Progenitor cell of endocrine pancreas (in vitro differentiated cells): ENCODE measurements around the gene NLRC5. TPM values are rescaled to one million over a fixed set of nuclear protein-coding genes. Genes with fewer than 3 reads are reported as not detected.
A peak's percentile ranks its signal among the peaks of the same experiment; 100 is the strongest.

Experiments
- DNase-seq: peaks from one replicate; pipeline ENCODE4 v3.0.0; 2021; ENCODE audit warnings: low spot score; ENCODE audit not compliant: unreplicated experiment
- H3K27ac Mint-ChIP-seq: 2 replicates; pipeline ENCODE4 v1.8.0; 2021; ENCODE audit warnings: mild to moderate bottlenecking, moderate library complexity, mixed read lengths
- H3K27me3 Mint-ChIP-seq: 2 replicates; pipeline ENCODE4 v1.8.0; 2021; ENCODE audit warnings: mixed read lengths
- H3K36me3 Mint-ChIP-seq: 2 replicates; pipeline ENCODE4 v1.8.0; 2022; ENCODE audit warnings: mixed read lengths; ENCODE audit not compliant: insufficient read depth
- H3K4me1 Mint-ChIP-seq: 2 replicates; pipeline ENCODE4 v1.8.0; 2021; ENCODE audit warnings: low read depth, mixed read lengths
- H3K4me3 Mint-ChIP-seq: 2 replicates; pipeline ENCODE4 v1.8.0; 2021; ENCODE audit warnings: low read depth, mild to moderate bottlenecking, moderate library complexity, mixed read lengths
- H3K9me3 Mint-ChIP-seq: 2 replicates; pipeline ENCODE4 v1.8.0; 2021; ENCODE audit warnings: low read depth, mixed read lengths
- CTCF ChIP-seq: fragments of 200-600 bp; sonication (generic); IDR thresholded peaks from one replicate; pipeline ENCODE4 v1.5.0; 2021; ENCODE audit warnings: antibody characterized with exemption, mild to moderate bottlenecking; ENCODE audit not compliant: unreplicated experiment
- total RNA-seq: library from RNA; stranded (reverse); gene quantifications from 2 replicates; pipeline ENCODE4 v1.2.1, GENCODE V29; 2021

NLRC5 gene
- total RNA-seq, 1 donor from 2014 or later = not detected

- peaks cover 24% of the 10 kb centered on the region for H3K27me3 Mint-ChIP-seq
- no peak overlapping the region for H3K4me3 Mint-ChIP-seq
- no peaks in the 10 kb centered on the region for H3K4me1 Mint-ChIP-seq
- DNase-seq = no peak
- no peak overlapping the region for H3K27ac Mint-ChIP-seq
- no peak for TF ChIP-seq CTCF
- no peaks in the 10 kb centered on the region for H3K36me3 Mint-ChIP-seq
- H3K9me3 Mint-ChIP-seq = no peaks in the 10 kb centered on the region
Observed at GRCh38 chr16:57083485-57084126, 94.2 kb downstream of the NLRC5 start.

GRCh38 chr16:57084257-57084770 is 95.0 kb downstream of the NLRC5 start:
- H3K27me3 Mint-ChIP-seq = peaks cover 30% of the 10 kb centered on the region
- no peaks in the 10 kb centered on the region for H3K36me3 Mint-ChIP-seq
- H3K27ac Mint-ChIP-seq = no peak overlapping the region
- TF ChIP-seq CTCF = peak; percentile 97
- DNase-seq = peak; percentile 58
- H3K9me3 Mint-ChIP-seq = no peaks in the 10 kb centered on the region
- H3K4me1 Mint-ChIP-seq = no peaks in the 10 kb centered on the region
- no peak overlapping the region for H3K4me3 Mint-ChIP-seq

GRCh38 chr16:57084996-57085395 is 95.6 kb downstream of the NLRC5 start:
- H3K27me3 Mint-ChIP-seq = peaks cover 28% of the 10 kb centered on the region
- no peak for TF ChIP-seq CTCF
- H3K36me3 Mint-ChIP-seq = no peaks in the 10 kb centered on the region
- H3K4me1 Mint-ChIP-seq = no peaks in the 10 kb centered on the region
- no peaks in the 10 kb centered on the region for H3K9me3 Mint-ChIP-seq
- DNase-seq = no peak
- no peak overlapping the region for H3K4me3 Mint-ChIP-seq
- H3K27ac Mint-ChIP-seq = no peak overlapping the region

GRCh38 chr16:57087003-57087402 is 97.6 kb downstream of the NLRC5 start:
- no peak for TF ChIP-seq CTCF
- Mint-ChIP-seq H3K4me3 (no peak overlapping the region), H3K9me3 (no peaks in the 10 kb centered on the region), H3K36me3 (no peaks in the 10 kb centered on the region), H3K27ac (no peak overlapping the region), H3K27me3 (peaks cover 44% of the 10 kb centered on the region), H3K4me1 (peaks cover 7% of the 10 kb centered on the region)
- no peak for DNase-seq

GRCh38 chr16:57089406-57089805 is 100.0 kb downstream of the NLRC5 start:
- Mint-ChIP-seq H3K4me3 (no peak overlapping the region), H3K27ac (no peak overlapping the region), H3K9me3 (no peaks in the 10 kb centered on the region), H3K36me3 (no peaks in the 10 kb centered on the region), H3K4me1 (peaks cover 7% of the 10 kb centered on the region), H3K27me3 (peaks cover 51% of the 10 kb centered on the region)
- TF ChIP-seq CTCF = no peak
- no peak for DNase-seq
